GM12878 (cell line): ENCODE data around the gene INO80C.

Source experiments
- CTCF ChIP-seq, 3 experiments: IDR thresholded peaks in 2 of 3; conservative IDR thresholded peaks in 1 of 3; 2 replicates each; pipeline ENCODE4 v1.5.1; 2011; ENCODE audit warnings: low read depth in 3 of 3, low read length in 3 of 3, mild to moderate bottlenecking in 3 of 3, control low read depth in 2 of 3, moderate library complexity in 2 of 3, inconsistent platforms in 1 of 3, mixed read lengths in 1 of 3; ENCODE audit not compliant: control insufficient read depth in 2 of 3, insufficient read depth in 1 of 3; ENCODE audit errors: extremely low read depth in 1 of 3
- PBX3 ChIP-seq: IDR thresholded peaks from 2 replicates; pipeline ENCODE4 v1.6.1; 2011; ENCODE audit warnings: mild to moderate bottlenecking, low read depth, low read length, moderate library complexity; ENCODE audit not compliant: insufficient replicate concordance
- PKNOX1 ChIP-seq: fragments of 450-650 bp; IDR thresholded peaks from 2 replicates; pipeline ENCODE4 v1.6.1; 2016; ENCODE audit warnings: mild to moderate bottlenecking
- RFX5 ChIP-seq: IDR thresholded peaks from 2 replicates; pipeline ENCODE4 v1.6.1; 2011; ENCODE audit warnings: low read depth, low read length, improper control_type of control experiment
- TAF1 ChIP-seq: IDR thresholded peaks from 2 replicates; pipeline ENCODE4 v1.6.1; 2011; ENCODE audit warnings: mild to moderate bottlenecking, low read depth, low read length, borderline replicate concordance
- ZSCAN29 ChIP-seq: fragments of 450-650 bp; IDR thresholded peaks from 2 replicates; pipeline ENCODE4 v1.6.1; 2017; ENCODE audit warnings: mild to moderate bottlenecking, moderate library complexity

GRCh38 chr18:35507192-35507591 is 9.4 kb upstream of the INO80C start:
- TF ChIP-seq RFX5 (no peak), PKNOX1 (no peak), PBX3 (no peak), TAF1 (no peak), CTCF (IDR thresholded peaks at IDR 0.05 in 2 of 3, conservative IDR thresholded peaks at IDR 0.05 in 1 of 3; ENCODE audit: control insufficient read depth in 2 of 3, extremely low read depth in 1 of 3, insufficient read depth in 1 of 3, low read depth in 3 of 3, low read length in 3 of 3) (no peak), ZSCAN29 (no peak)
